Testis (tissue), 3 donors: ENCODE measurements around the gene ARMS2. TPM values are rescaled to one million over a fixed set of nuclear protein-coding genes. Genes with fewer than 3 reads are reported as not detected.

ENCODE experiments used
- DNase-seq: peaks from one replicate; pipeline ENCODE4 v3.0.0-alpha.2; 2019
- H3K27ac ChIP-seq, 2 donors: fragments of 200-600 bp; sonication (generic); one replicate each; pipeline ENCODE4 v1.5.1; 2019
- H3K27me3 ChIP-seq: fragments of 200-600 bp; sonication (generic); one replicate; pipeline ENCODE4 v1.5.1; 2019
- H3K36me3 ChIP-seq: fragments of 200-600 bp; sonication (generic); one replicate; pipeline ENCODE4 v1.5.1; 2017; ENCODE audit warnings: low read depth; ENCODE audit errors: missing control alignments
- H3K4me1 ChIP-seq: fragments of 200-600 bp; sonication (generic); one replicate; pipeline ENCODE4 v1.5.1; 2019
- H3K4me3 ChIP-seq, 2 donors: fragments of 200-600 bp; sonication (generic); one replicate each; pipeline ENCODE4 v1.5.1; 2017 to 2019
- H3K9me3 ChIP-seq: fragments of 200-600 bp; sonication (generic); one replicate; pipeline ENCODE4 v1.5.1; 2017
- POLR2A ChIP-seq: fragments of 450-650 bp; IDR thresholded peaks from one replicate; pipeline ENCODE4 v1.6.1; 2017; ENCODE audit warnings: antibody characterized with exemption, mild to moderate bottlenecking, moderate library complexity
- WGBS, 2 donors: methylation state at CpG; one replicate each; pipeline ENCODE4 v1.1.5; 2018; 5-methylcytosine and 5-hydroxymethylcytosine counted together
- intact Hi-C: fragments of 100-400 bp; cut with DNase I; formaldehyde crosslinking; loops from one replicate; pipeline ENCODE4 v1.15.1; 2023; ENCODE audit warnings: low total_unique reads
- polyA plus RNA-seq: library from polyadenylated mRNA; stranded (reverse); fragments of 350-450 nt; fragmentation: Illumina TruSeq; extraction: RNeasy Lipid Tissue Mini Kit (QIAGEN cat#74804); gene quantifications from one replicate; pipeline ENCODE4 v1.2.3, GENCODE V29; 2014; ENCODE audit warnings: low read depth, low replicate concordance; ENCODE audit not compliant: insufficient read depth
- total RNA-seq, 2 donors: library from RNA; depleted of rRNA; stranded (reverse); fragments of >200 nt; gene quantifications; one replicate each; pipeline ENCODE4 v1.2.3, GENCODE V29; 2016
- TF ChIP-seq, protein P1 (sequence below), 3 experiments: fragments of 450-650 bp in 2 of 3; fragments of 200-600 bp in 1 of 3; sonication (generic) in 1 of 3; IDR thresholded peaks; one replicate each; pipeline ENCODE4 v1.5.1; 2016 to 2019; ENCODE audit warnings: antibody characterized with exemption in 3 of 3, mild to moderate bottlenecking in 2 of 3, moderate library complexity in 1 of 3

Gene ARMS2
- total and polyA plus RNA-seq, 3 donors from 2014 or later, result 1.4 to 2.3 TPM; not detected in 1

DNA sequence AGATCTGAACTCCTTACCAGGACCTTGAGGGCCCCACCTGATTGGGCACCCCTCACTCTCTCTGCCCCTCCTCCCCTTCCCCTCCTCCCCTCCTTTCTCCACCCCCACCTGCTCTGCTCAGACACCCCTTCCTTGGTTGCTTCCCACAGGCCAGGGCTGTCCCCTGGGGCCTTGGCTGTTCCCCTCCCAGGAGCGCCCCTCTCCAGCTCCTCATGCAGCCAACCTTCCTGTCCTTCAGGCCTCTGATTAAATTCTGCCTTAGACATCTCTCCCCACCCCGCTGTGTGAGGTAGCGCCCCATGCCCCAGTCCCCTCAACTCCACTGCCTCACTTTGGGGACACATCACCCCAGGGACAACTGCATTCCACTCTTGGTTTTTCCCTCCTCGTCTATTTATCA, 39.3 kb downstream of the ARMS2 start:
- TF ChIP-seq, protein P1, sequence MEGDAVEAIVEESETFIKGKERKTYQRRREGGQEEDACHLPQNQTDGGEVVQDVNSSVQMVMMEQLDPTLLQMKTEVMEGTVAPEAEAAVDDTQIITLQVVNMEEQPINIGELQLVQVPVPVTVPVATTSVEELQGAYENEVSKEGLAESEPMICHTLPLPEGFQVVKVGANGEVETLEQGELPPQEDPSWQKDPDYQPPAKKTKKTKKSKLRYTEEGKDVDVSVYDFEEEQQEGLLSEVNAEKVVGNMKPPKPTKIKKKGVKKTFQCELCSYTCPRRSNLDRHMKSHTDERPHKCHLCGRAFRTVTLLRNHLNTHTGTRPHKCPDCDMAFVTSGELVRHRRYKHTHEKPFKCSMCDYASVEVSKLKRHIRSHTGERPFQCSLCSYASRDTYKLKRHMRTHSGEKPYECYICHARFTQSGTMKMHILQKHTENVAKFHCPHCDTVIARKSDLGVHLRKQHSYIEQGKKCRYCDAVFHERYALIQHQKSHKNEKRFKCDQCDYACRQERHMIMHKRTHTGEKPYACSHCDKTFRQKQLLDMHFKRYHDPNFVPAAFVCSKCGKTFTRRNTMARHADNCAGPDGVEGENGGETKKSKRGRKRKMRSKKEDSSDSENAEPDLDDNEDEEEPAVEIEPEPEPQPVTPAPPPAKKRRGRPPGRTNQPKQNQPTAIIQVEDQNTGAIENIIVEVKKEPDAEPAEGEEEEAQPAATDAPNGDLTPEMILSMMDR (IDR thresholded peaks at IDR 0.05), result no peak
- no peak for TF ChIP-seq POLR2A
- no peaks in the 10 kb centered on the region for H3K9me3 ChIP-seq
- DNase-seq, result no peak
- intact Hi-C loops, result no loop called here
- no peak overlapping the region for H3K4me3 ChIP-seq
- H3K27me3 ChIP-seq, result no peaks in the 10 kb centered on the region
- peaks cover 11% of the 10 kb centered on the region for H3K4me1 ChIP-seq
- H3K36me3 ChIP-seq, result no peaks in the 10 kb centered on the region
- 90 to 91% methylated on average over 4 of the region's 4 CpGs for WGBS, 2 donors
- no peak overlapping the region for H3K27ac ChIP-seq

DNA sequence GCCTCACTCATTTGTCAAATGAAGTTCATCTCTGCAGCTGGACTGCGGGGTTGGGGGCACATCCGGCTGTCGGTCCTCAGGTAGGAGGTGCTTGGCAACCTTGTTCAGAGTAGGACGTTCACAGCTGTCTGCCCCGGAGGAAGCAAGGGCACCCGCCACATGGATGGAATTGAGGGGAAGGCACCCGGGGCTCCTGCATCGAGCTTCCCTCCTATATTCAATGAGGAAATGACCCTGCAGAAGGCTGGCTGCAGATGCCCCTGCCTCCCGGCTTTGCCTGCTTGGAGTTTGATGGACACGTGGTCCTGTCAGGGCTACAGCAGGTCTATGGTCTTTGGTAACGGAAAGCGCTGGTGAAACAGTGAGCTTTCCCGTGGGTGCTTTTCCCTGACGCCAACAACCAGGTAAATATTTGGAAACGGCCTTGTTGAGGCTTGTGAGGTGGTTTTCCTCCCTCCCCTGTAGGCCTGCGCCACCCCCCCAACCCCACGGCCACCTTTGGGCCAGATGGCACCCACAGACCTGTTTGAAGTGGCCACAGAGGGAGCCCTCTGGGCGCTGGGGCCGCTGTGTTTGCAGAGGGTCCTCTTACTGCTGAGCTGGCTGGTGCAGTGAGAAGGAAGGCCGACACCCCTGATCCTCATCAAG, 39.8 kb downstream of the ARMS2 start:
- Histone ChIP-seq H3K9me3 (no peaks in the 10 kb centered on the region), H3K4me1 (peaks cover 17% of the 10 kb centered on the region), H3K36me3 (no peaks in the 10 kb centered on the region), H3K27ac (no peak overlapping the region), H3K27me3 (no peaks in the 10 kb centered on the region), H3K4me3 (no peak overlapping the region)
- DNase-seq, result no peak
- intact Hi-C loops, result no loop called here
- WGBS, 2 donors, result 89 to 90% methylated on average over 18 to 20 of the region's 20 CpGs
- no peak for TF ChIP-seq POLR2A
- TF ChIP-seq, protein P1 (IDR thresholded peaks at IDR 0.05), result no peak

DNA sequence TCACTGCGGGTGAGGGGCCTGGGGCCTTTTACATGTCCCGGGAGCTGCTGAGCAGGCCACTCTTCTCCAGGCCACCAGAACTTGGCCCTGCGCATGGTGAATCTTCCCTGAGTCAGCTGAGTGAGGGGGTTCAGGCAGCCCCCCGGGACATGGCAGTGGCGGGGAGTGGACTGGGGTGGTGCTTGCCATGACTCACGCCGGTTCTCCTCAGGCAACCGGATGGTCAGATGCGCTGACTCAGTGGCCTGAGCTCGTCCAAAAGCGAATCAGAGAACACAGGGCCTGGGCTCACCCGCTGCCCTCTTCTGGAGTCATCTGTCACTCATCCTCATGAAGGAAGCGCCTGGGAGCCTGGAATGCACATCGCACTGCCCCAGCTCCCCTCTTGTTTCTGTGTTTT, 40.4 kb downstream of the ARMS2 start:
- intact Hi-C loops, result no loop called here

DNA sequence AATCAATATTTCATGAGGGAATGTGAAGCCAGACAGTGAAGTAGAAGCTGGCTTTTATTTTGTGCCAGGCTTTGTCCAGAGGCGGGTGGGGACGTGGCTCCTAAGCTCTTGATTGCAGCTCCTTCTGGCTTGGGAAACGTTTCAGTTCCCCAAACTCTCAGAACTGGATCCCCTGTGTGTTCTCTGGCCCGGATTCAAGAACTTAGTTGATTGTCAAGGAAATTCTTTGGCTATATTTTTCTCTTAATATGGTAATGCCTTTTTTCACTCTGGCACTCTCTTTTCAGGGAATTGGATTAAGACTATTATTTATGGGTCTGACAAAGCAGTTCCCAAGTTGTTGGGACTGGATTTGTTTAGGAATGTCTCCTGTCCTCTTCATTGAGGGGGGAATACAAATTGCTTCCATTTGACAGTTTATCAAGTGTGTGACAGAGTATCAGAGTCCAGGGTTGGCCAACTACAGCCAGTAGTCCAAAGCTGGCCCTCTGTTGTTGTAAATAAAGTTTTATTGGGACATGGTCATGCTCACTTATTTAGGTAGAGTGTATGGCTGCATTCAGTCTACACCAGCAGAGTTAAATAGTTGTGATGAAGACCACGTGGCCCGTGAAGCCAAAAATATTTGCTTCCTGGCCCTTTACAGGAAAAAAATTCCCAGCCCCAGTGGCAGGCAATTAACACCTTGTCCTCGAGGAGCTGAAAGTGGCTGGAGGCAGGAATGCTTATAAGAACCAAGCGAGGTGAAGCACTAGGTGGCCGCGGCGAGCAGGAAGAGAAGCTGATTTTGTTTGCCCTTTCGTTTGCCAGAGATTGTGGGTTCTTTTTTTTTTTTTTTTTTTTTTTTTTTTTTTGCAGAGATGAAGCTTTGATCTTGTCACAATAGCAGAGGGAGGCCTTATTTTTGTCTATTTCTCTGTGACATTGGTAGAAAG, 41.2 kb downstream of the ARMS2 start:
- peak; percentile 44 for DNase-seq
- Histone ChIP-seq H3K9me3 (no peaks in the 10 kb centered on the region), H3K27ac (peak overlapping the region in 1 of 2 donors; percentile 59), H3K4me1 (peaks cover 20% of the 10 kb centered on the region), H3K27me3 (no peaks in the 10 kb centered on the region), H3K36me3 (no peaks in the 10 kb centered on the region), H3K4me3 (no peak overlapping the region)
- 63 to 71% methylated on average over 12 of the region's 12 CpGs for WGBS, 2 donors
- intact Hi-C loops, result no loop called here
- TF ChIP-seq, protein P1 (IDR thresholded peaks at IDR 0.05), result no peak
- no peak for TF ChIP-seq POLR2A

More for the DNA sequence above, 40.4 kb downstream of the ARMS2 start:
- no peak for DNase-seq
- H3K27ac ChIP-seq, result peak overlapping the region in 1 of 2 donors; percentile 32
- H3K36me3 ChIP-seq, result no peaks in the 10 kb centered on the region
- H3K27me3 ChIP-seq, result no peaks in the 10 kb centered on the region
- H3K9me3 ChIP-seq, result no peaks in the 10 kb centered on the region
- H3K4me3 ChIP-seq, result no peak overlapping the region
- TF ChIP-seq POLR2A, result no peak
- TF ChIP-seq, protein P1 (IDR thresholded peaks at IDR 0.05), result no peak
- peaks cover 20% of the 10 kb centered on the region for H3K4me1 ChIP-seq
- 87 to 94% methylated on average over 8 to 14 of the region's 14 CpGs for WGBS, 2 donors
